ENCODE results near the gene SRCIN1.
"Not testable (repeated sequence)": the region's sequence is repeated elsewhere in the genome, so short reads cannot be mapped to it uniquely, and the experiment has no call there.

SRCIN1 gene

GRCh38 chr17:38485146-38485468 lies 120.6 kb downstream of the SRCIN1 start:
- no peak for DNase-seq (ENCODE audit: low read depth in 2 of 2)

GRCh38 chr17:38484242-38485145 lies 121.3 kb downstream of the SRCIN1 start:
- peak; percentile 19 to 45 for DNase-seq (ENCODE audit: low read depth in 2 of 2)

- not testable (repeated sequence) for DNase-seq (ENCODE audit: low read depth in 2 of 2)
Observed at GRCh38 chr17:38482700-38483043, 123.1 kb downstream of the SRCIN1 start.

GRCh38 chr17:38482039-38482699 lies 123.6 kb downstream of the SRCIN1 start:
- not testable (repeated sequence) for DNase-seq (ENCODE audit: low read depth in 2 of 2)

Data from stimulated activated CD8-positive, alpha-beta memory T cell treated with anti-CD3 and anti-CD28 coated beads, Interleukin-7, amount 100 ng/mL, for 1 hour (primary cell).